Brain microvascular endothelial cell (primary cell): ENCODE data around the gene COTL1.

Experiments
- DNase-seq: peaks from one replicate; pipeline ENCODE4 v3.0.0-alpha.2; 2020
- H3K27ac ChIP-seq: fragments of 250-450 bp; sonication (Bioruptor Pico); 2 replicates; pipeline ENCODE4 v1.5.1; 2020; ENCODE audit warnings: mild to moderate bottlenecking, moderate library complexity
- H3K27me3 ChIP-seq: fragments of 250-450 bp; sonication (Bioruptor Pico); replicated peaks from 2 replicates; pipeline ENCODE4 v1.5.1; 2020; ENCODE audit warnings: mild to moderate bottlenecking
- H3K36me3 ChIP-seq: fragments of 250-450 bp; sonication (Bioruptor Pico); replicated peaks from 2 replicates; pipeline ENCODE4 v1.5.1; 2020; ENCODE audit warnings: mild to moderate bottlenecking
- H3K4me3 ChIP-seq: 2 replicates; pipeline ENCODE4 v1.5.1; 2011; ENCODE audit warnings: low read depth, mild to moderate bottlenecking, control low read depth, low read length, moderate library complexity
- CTCF ChIP-seq: IDR thresholded peaks from 2 replicates; pipeline ENCODE4 v1.5.1; 2011; ENCODE audit warnings: low read depth, mild to moderate bottlenecking, moderate library complexity, low read length, control low read depth, inconsistent platforms; ENCODE audit errors: missing control alignments
- in situ Hi-C: cut with HindIII; loops from 2 replicates; pipeline ENCODE4 v1.10.0; 2017; ENCODE audit warnings: low sequenced_read_pairs, low pct_ligation_motif_present

COTL1 gene

DNA sequence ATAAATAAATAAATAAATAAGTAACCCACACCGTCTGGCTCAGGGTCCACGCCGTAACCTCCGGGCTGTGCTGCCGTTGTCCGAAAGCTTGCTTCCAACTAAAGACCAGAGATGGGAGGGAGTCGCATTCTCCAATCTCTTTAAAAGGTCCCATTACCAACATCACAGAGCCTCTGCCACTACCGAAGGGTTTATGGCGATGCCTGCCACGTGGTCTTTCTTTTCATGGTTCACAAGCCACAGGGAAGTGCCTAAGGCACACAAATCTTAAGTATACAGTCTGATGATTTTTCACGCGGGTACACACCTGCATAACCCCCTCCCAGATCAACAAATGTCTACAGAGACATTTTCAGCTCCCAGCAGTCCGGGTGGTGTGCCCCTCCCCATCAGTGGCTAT is 1.4 kb downstream of the COTL1 start:
- Histone ChIP-seq H3K27ac (no peak overlapping the region), H3K27me3 (no peaks in the 10 kb centered on the region), H3K36me3 (peaks cover 22% of the 10 kb centered on the region), H3K4me3 (peak overlapping the region; percentile 82)
- no peak for DNase-seq
- no peak for TF ChIP-seq CTCF
- in situ Hi-C loops, result loop anchor here (25.0 kb wide), 1 partner anchor 121 kb away; no protein-coding TSS in a partner anchor

DNA sequence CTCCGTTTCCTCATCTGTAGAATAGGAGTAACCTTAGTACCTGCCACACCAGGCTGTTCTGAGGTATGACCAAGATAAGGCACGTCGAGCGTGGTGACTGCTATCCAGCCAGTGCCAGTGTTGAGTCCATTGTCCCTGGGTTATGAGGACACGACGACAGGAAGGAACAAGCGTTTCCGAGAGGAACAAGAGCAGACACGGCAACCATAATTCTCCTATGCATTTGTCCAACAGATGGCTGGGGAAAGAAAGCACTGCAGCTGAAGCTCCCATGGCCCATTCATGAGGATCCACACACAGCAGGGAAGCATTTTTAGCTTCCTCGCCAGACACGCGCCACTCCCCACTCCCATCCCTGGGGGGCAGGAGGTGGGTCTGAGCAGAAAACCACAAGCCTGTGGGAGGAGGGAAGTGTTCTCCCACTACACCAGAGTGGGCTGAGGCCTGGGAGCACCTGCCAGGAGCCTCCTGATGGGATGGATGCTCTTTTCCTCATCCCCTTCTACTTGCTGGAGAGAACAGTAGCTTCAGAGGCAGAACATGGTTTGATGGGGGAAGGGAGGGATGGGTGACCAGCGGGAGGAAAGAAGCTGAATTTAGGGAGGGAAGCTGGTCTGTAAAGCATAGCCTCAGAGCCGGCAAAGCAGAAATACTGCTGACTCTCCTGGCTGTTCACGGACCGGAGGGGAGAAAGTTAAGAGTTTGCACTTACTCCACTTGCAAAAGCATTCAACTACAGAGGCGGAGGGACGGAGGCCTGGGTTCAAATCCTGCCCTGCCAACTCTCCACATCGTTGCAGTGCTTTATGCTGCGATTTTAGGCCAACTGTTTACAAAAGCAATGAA is 2.7 kb downstream of the COTL1 start:
- no peaks in the 10 kb centered on the region for H3K27me3 ChIP-seq
- H3K4me3 ChIP-seq, result peak overlapping the region; percentile 82
- TF ChIP-seq CTCF, result no peak
- H3K27ac ChIP-seq, result no peak overlapping the region
- H3K36me3 ChIP-seq, result peaks cover 28% of the 10 kb centered on the region
- in situ Hi-C loops, result loop anchor here (25.0 kb wide), 1 partner anchor 122 kb away; no protein-coding TSS in a partner anchor
- no peak for DNase-seq

DNA sequence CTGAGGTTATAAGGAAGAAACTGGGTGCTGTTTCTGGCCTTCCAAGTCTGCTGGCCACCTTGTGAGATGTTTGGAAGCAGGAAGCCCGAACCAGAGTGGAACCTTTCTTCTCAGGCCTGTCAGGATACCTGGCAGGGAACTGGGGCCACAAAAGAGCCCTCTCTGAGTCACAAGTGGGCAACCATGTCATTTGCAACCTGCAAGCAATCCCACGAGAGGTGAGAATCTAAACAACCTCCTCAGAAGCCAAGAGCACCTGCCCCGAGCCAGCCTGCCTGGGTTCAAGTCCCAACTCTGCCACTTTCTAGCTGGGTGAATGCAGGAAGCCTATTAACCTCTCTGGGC is 3.3 kb downstream of the COTL1 start:
- Histone ChIP-seq H3K27ac (no peak overlapping the region), H3K4me3 (peak overlapping the region; percentile 3), H3K27me3 (no peaks in the 10 kb centered on the region), H3K36me3 (peaks cover 34% of the 10 kb centered on the region)
- DNase-seq, result no peak
- in situ Hi-C loops, result loop anchor here (25.0 kb wide), 1 partner anchor 123 kb away; no protein-coding TSS in a partner anchor
- no peak for TF ChIP-seq CTCF

GRCh38 chr16:84614073-84614459 is 3.8 kb downstream of the COTL1 start:
- H3K27me3 ChIP-seq, result no peaks in the 10 kb centered on the region
- DNase-seq, result no peak
- no peak overlapping the region for H3K27ac ChIP-seq
- no peak for TF ChIP-seq CTCF
- no peak overlapping the region for H3K4me3 ChIP-seq
- in situ Hi-C loops, result loop anchor here (25.0 kb wide), 1 partner anchor 123 kb away; no protein-coding TSS in a partner anchor
- H3K36me3 ChIP-seq, result peaks cover 39% of the 10 kb centered on the region

- TF ChIP-seq CTCF, result no peak
- Histone ChIP-seq H3K27ac (no peak overlapping the region), H3K27me3 (no peaks in the 10 kb centered on the region), H3K36me3 (peaks cover 44% of the 10 kb centered on the region), H3K4me3 (no peak overlapping the region)
- no peak for DNase-seq
- in situ Hi-C loops, result loop anchor here (25.0 kb wide), 1 partner anchor 124 kb away; no protein-coding TSS in a partner anchor
Observed at GRCh38 chr16:84613408-84614072, 4.3 kb downstream of the COTL1 start.
